ENCODE data around the gene ZNF83.

ZNF83 gene

GRCh38 chr19:52653161-52653560 lies 15.0 kb upstream of the ZNF83 start:
- Histone ChIP-seq H3K4me3 (ENCODE audit: low read length) (no peak overlapping the region), H3K9ac (ENCODE audit: low read length) (no peak overlapping the region), H3F3A (ENCODE audit: insufficient read depth, low read length) (no peaks in the 10 kb centered on the region), H3K27ac (ENCODE audit: low read length) (no peak overlapping the region), H3K9me3 (replicated peaks; ENCODE audit: insufficient read depth, low read length) (no peaks in the 10 kb centered on the region), H3K4me1 (ENCODE audit: low read length) (no peaks in the 10 kb centered on the region), H3K9me2 (replicated peaks; ENCODE audit: insufficient read depth, low read length) (no peaks in the 10 kb centered on the region), H3K27me3 (replicated peaks; ENCODE audit: insufficient read depth, low read length) (no peaks in the 10 kb centered on the region), H3K4me2 (ENCODE audit: low read depth, low read length) (no peak overlapping the region), H3K79me2 (ENCODE audit: low read length) (no peaks in the 10 kb centered on the region), H2AFZ (ENCODE audit: low read length) (no peak overlapping the region), H4K20me1 (ENCODE audit: insufficient read depth, low read length) (no peaks in the 10 kb centered on the region), H3K36me3 (replicated peaks; ENCODE audit: insufficient read depth, low read length) (no peaks in the 10 kb centered on the region)
- DNase-seq = no peak
- TF ChIP-seq EZH2phosphoT487 (IDR thresholded peaks at IDR 0.05; ENCODE audit: low read length) (no peak), EZH2 (optimal IDR thresholded peaks at IDR 0.05; ENCODE audit: low read depth, low read length) (no peak), CTCF (IDR thresholded peaks at IDR 0.05; ENCODE audit: low read length) (no peak)

GRCh38 chr19:52651956-52652355 lies 13.8 kb upstream of the ZNF83 start:
- no peak overlapping the region for H2AFZ ChIP-seq (ENCODE audit: low read length)
- no peaks in the 10 kb centered on the region for H3K4me1 ChIP-seq (ENCODE audit: low read length)
- H3K9me3 ChIP-seq (replicated peaks; ENCODE audit: insufficient read depth, low read length) = no peaks in the 10 kb centered on the region
- TF ChIP-seq EZH2phosphoT487 (IDR thresholded peaks at IDR 0.05; ENCODE audit: low read length) = no peak
- H3F3A ChIP-seq (ENCODE audit: insufficient read depth, low read length) = no peaks in the 10 kb centered on the region
- no peaks in the 10 kb centered on the region for H3K36me3 ChIP-seq (replicated peaks; ENCODE audit: insufficient read depth, low read length)
- DNase-seq = no peak
- H3K27ac ChIP-seq (ENCODE audit: low read length) = no peak overlapping the region
- no peaks in the 10 kb centered on the region for H3K9me2 ChIP-seq (replicated peaks; ENCODE audit: insufficient read depth, low read length)
- H3K79me2 ChIP-seq (ENCODE audit: low read length) = no peaks in the 10 kb centered on the region
- H3K27me3 ChIP-seq (replicated peaks; ENCODE audit: insufficient read depth, low read length) = no peaks in the 10 kb centered on the region
- H3K4me3 ChIP-seq (ENCODE audit: low read length) = no peak overlapping the region
- no peaks in the 10 kb centered on the region for H4K20me1 ChIP-seq (ENCODE audit: insufficient read depth, low read length)
- H3K9ac ChIP-seq (ENCODE audit: low read length) = no peak overlapping the region
- no peak overlapping the region for H3K4me2 ChIP-seq (ENCODE audit: low read depth, low read length)

GRCh38 chr19:52648336-52649016 lies 10.3 kb upstream of the ZNF83 start:
- no peaks in the 10 kb centered on the region for H3K36me3 ChIP-seq (replicated peaks; ENCODE audit: insufficient read depth, low read length)
- TF ChIP-seq EZH2phosphoT487 (IDR thresholded peaks at IDR 0.05; ENCODE audit: low read length) = no peak
- no peak for TF ChIP-seq EZH2 (optimal IDR thresholded peaks at IDR 0.05; ENCODE audit: low read depth, low read length)
- no peak for TF ChIP-seq CTCF (IDR thresholded peaks at IDR 0.05; ENCODE audit: low read length)

GRCh38 chr19:52646571-52647217 lies 8.5 kb upstream of the ZNF83 start:
- Histone ChIP-seq H3K4me2 (ENCODE audit: low read depth, low read length) (no peak overlapping the region), H3K4me1 (ENCODE audit: low read length) (no peaks in the 10 kb centered on the region), H3K4me3 (ENCODE audit: low read length) (no peak overlapping the region), H3F3A (ENCODE audit: insufficient read depth, low read length) (no peaks in the 10 kb centered on the region), H3K27me3 (replicated peaks; ENCODE audit: insufficient read depth, low read length) (no peaks in the 10 kb centered on the region), H4K20me1 (ENCODE audit: insufficient read depth, low read length) (no peaks in the 10 kb centered on the region), H3K9me2 (replicated peaks; ENCODE audit: insufficient read depth, low read length) (no peaks in the 10 kb centered on the region), H3K9me3 (replicated peaks; ENCODE audit: insufficient read depth, low read length) (no peaks in the 10 kb centered on the region), H3K36me3 (replicated peaks; ENCODE audit: insufficient read depth, low read length) (no peaks in the 10 kb centered on the region), H2AFZ (ENCODE audit: low read length) (no peak overlapping the region), H3K79me2 (ENCODE audit: low read length) (no peaks in the 10 kb centered on the region), H3K27ac (ENCODE audit: low read length) (no peak overlapping the region), H3K9ac (ENCODE audit: low read length) (no peak overlapping the region)
- DNase-seq = no peak
- TF ChIP-seq CTCF (IDR thresholded peaks at IDR 0.05; ENCODE audit: low read length) (no peak), EZH2 (optimal IDR thresholded peaks at IDR 0.05; ENCODE audit: low read depth, low read length) (no peak), EZH2phosphoT487 (IDR thresholded peaks at IDR 0.05; ENCODE audit: low read length) (no peak)

More at GRCh38 chr19:52648336-52649016, 10.3 kb upstream of the ZNF83 start:
- Histone ChIP-seq H3F3A (ENCODE audit: insufficient read depth, low read length) (no peaks in the 10 kb centered on the region), H3K27ac (ENCODE audit: low read length) (no peak overlapping the region), H2AFZ (ENCODE audit: low read length) (no peak overlapping the region), H3K4me2 (ENCODE audit: low read depth, low read length) (no peak overlapping the region), H3K79me2 (ENCODE audit: low read length) (no peaks in the 10 kb centered on the region), H4K20me1 (ENCODE audit: insufficient read depth, low read length) (no peaks in the 10 kb centered on the region), H3K9ac (ENCODE audit: low read length) (no peak overlapping the region), H3K9me2 (replicated peaks; ENCODE audit: insufficient read depth, low read length) (no peaks in the 10 kb centered on the region), H3K27me3 (replicated peaks; ENCODE audit: insufficient read depth, low read length) (no peaks in the 10 kb centered on the region), H3K4me3 (ENCODE audit: low read length) (no peak overlapping the region), H3K4me1 (ENCODE audit: low read length) (no peaks in the 10 kb centered on the region), H3K9me3 (replicated peaks; ENCODE audit: insufficient read depth, low read length) (no peaks in the 10 kb centered on the region)
- no peak for DNase-seq
